Mesenchymal stem cell (in vitro differentiated cells and primary cell): ENCODE results near the gene ZNF865.

ENCODE experiments used
- DNase-seq: peaks from one replicate; pipeline ENCODE4 v3.0.0-alpha.2; 2013
- H2AFZ ChIP-seq: one replicate; pipeline ENCODE4 v1.6.1; 2013; ENCODE audit warnings: low read depth, mild to moderate bottlenecking, control low read depth, inconsistent platforms, low read length, moderate library complexity
- H2AK5ac ChIP-seq: 2 replicates; pipeline ENCODE4 v1.6.1; 2013; ENCODE audit warnings: low read length, moderate library complexity, mild to moderate bottlenecking, inconsistent platforms; ENCODE audit not compliant: severe bottlenecking
- H2BK120ac ChIP-seq: one replicate; pipeline ENCODE4 v1.6.1; 2013; ENCODE audit warnings: low read depth, mild to moderate bottlenecking, inconsistent platforms, low read length, moderate library complexity
- H2BK12ac ChIP-seq, 2 experiments: one replicate each; pipeline ENCODE4 v1.6.1; 2013; ENCODE audit warnings: inconsistent platforms in 2 of 2, low read length in 2 of 2, mild to moderate bottlenecking in 2 of 2, moderate library complexity in 2 of 2, control low read depth in 1 of 2
- H2BK15ac ChIP-seq: one replicate; pipeline ENCODE4 v1.6.1; 2013; ENCODE audit warnings: mild to moderate bottlenecking, low read depth, inconsistent platforms; ENCODE audit not compliant: poor library complexity, severe bottlenecking
- H2BK5ac ChIP-seq: 2 replicates; pipeline ENCODE4 v1.6.1; 2013; ENCODE audit warnings: low read depth, mild to moderate bottlenecking, low read length, control low read depth, inconsistent platforms; ENCODE audit not compliant: poor library complexity, severe bottlenecking
- H3K14ac ChIP-seq, 2 experiments: one replicate each; pipeline ENCODE4 v1.6.1; 2013; ENCODE audit warnings: inconsistent platforms in 2 of 2, low read length in 2 of 2, control low read depth in 1 of 2, mild to moderate bottlenecking in 1 of 2, moderate library complexity in 1 of 2
- H3K18ac ChIP-seq, 2 experiments: one replicate each; pipeline ENCODE4 v1.6.1; 2013; ENCODE audit warnings: inconsistent platforms in 2 of 2, low read length in 2 of 2, control low read depth in 1 of 2, low read depth in 1 of 2, mild to moderate bottlenecking in 1 of 2
- H3K23ac ChIP-seq, 2 experiments: one replicate each; pipeline ENCODE4 v1.6.1; 2013; ENCODE audit warnings: inconsistent platforms in 2 of 2, low read length in 2 of 2, mild to moderate bottlenecking in 2 of 2, moderate library complexity in 2 of 2, control low read depth in 1 of 2
- H3K27ac ChIP-seq: 2 replicates; pipeline ENCODE4 v1.5.1; 2013; ENCODE audit warnings: mild to moderate bottlenecking, moderate library complexity, low read length, control low read depth, inconsistent platforms; ENCODE audit not compliant: poor library complexity, severe bottlenecking
- H3K27me3 ChIP-seq, 2 experiments: 2 replicates each; pipeline versions ENCODE4 v1.6.1 to v1.7.0; 2013; ENCODE audit warnings: low read length in 2 of 2, mild to moderate bottlenecking in 2 of 2, moderate library complexity in 2 of 2, control low read depth in 1 of 2, inconsistent platforms in 1 of 2; ENCODE audit not compliant: control insufficient read depth in 1 of 2, insufficient read depth in 1 of 2
- H3K36me3 ChIP-seq, 2 experiments: 2 replicates each; pipeline versions ENCODE4 v1.6.1 to v1.7.0; 2013; ENCODE audit warnings: low read length in 2 of 2, control low read depth in 1 of 2, inconsistent platforms in 1 of 2, low read depth in 1 of 2, mild to moderate bottlenecking in 1 of 2; ENCODE audit not compliant: insufficient read depth in 2 of 2, control insufficient read depth in 1 of 2
- H3K4ac ChIP-seq, 2 experiments: one replicate each; pipeline ENCODE4 v1.6.1; 2013; ENCODE audit warnings: inconsistent platforms in 2 of 2, low read length in 2 of 2, mild to moderate bottlenecking in 2 of 2, moderate library complexity in 2 of 2, control low read depth in 1 of 2, low read depth in 1 of 2
- H3K4me1 ChIP-seq: 2 replicates; pipeline ENCODE4 v1.6.1; 2013; ENCODE audit warnings: low read depth, low read length, control low read depth; ENCODE audit not compliant: control insufficient read depth, insufficient read depth
- H3K4me2 ChIP-seq: 2 replicates; pipeline ENCODE4 v1.6.1; 2013; ENCODE audit warnings: low read length, mild to moderate bottlenecking, inconsistent platforms; ENCODE audit not compliant: poor library complexity, severe bottlenecking
- H3K4me3 ChIP-seq, 2 experiments: 2 replicates each; pipeline versions ENCODE4 v1.5.1 to v1.7.0; 2013; ENCODE audit warnings: low read length in 2 of 2, mild to moderate bottlenecking in 2 of 2, control low read depth in 1 of 2, low read depth in 1 of 2; ENCODE audit not compliant: insufficient read depth in 1 of 2
- H3K79me1 ChIP-seq: replicated peaks from 2 replicates; pipeline ENCODE4 v1.6.1; 2013; ENCODE audit warnings: mild to moderate bottlenecking, control low read depth, low read length, inconsistent platforms; ENCODE audit not compliant: poor library complexity, severe bottlenecking
- H3K9ac ChIP-seq: 2 replicates; pipeline ENCODE4 v1.7.0; 2013; ENCODE audit warnings: mild to moderate bottlenecking, low read length, moderate library complexity
- H3K9me3 ChIP-seq: 2 replicates; pipeline ENCODE4 v1.7.0; 2013; ENCODE audit warnings: mild to moderate bottlenecking, low read length; ENCODE audit not compliant: control insufficient read depth
- H4K8ac ChIP-seq: one replicate; pipeline ENCODE4 v1.6.1; 2013; ENCODE audit warnings: inconsistent platforms, mild to moderate bottlenecking, low read length, moderate library complexity
- H4K91ac ChIP-seq: one replicate; pipeline ENCODE4 v1.6.1; 2013; ENCODE audit warnings: mild to moderate bottlenecking, low read length, inconsistent platforms
- WGBS: methylation state at CpG from one replicate; pipeline ENCODE4 v1.1.7; 2013; ENCODE audit warnings: mixed read lengths; 5-methylcytosine and 5-hydroxymethylcytosine counted together

ZNF865 gene

GRCh38 chr19:55602104-55603001 lies 3.1 kb upstream of the ZNF865 start:
- no peak overlapping the region for H3K18ac ChIP-seq
- H3K4ac ChIP-seq = peak overlapping the region in 1 of 2 experiments; percentile 36
- no peak overlapping the region for H2AFZ ChIP-seq
- no peak overlapping the region for H4K8ac ChIP-seq
- no peak overlapping the region for H2BK120ac ChIP-seq
- no peaks in the 10 kb centered on the region for H3K27me3 ChIP-seq
- H3K4me3 ChIP-seq = no peak overlapping the region
- peak overlapping the region; percentile 25 for H4K91ac ChIP-seq
- H3K9me3 ChIP-seq = no peaks in the 10 kb centered on the region
- H3K9ac ChIP-seq = no peak overlapping the region
- H3K27ac ChIP-seq = no peak overlapping the region
- H2BK15ac ChIP-seq = peak overlapping the region; percentile 70
- no peak for DNase-seq
- H3K79me1 ChIP-seq = peaks cover 36% of the 10 kb centered on the region
- no peak overlapping the region for H3K4me2 ChIP-seq
- peaks cover 8 to 26% of the 10 kb centered on the region in 2 experiments for H3K36me3 ChIP-seq
- peak overlapping the region; percentile 59 for H2AK5ac ChIP-seq
- WGBS = 97% methylated on average over 47 of the region's 60 CpGs
- H3K14ac ChIP-seq = no peak overlapping the region
- H3K4me1 ChIP-seq = peaks cover 23% of the 10 kb centered on the region
- no peak overlapping the region for H3K23ac ChIP-seq
- peak overlapping the region in 1 of 2 experiments; percentile 76 for H2BK12ac ChIP-seq
- H2BK5ac ChIP-seq = no peak overlapping the region

- Histone ChIP-seq H3K4me2 (no peak overlapping the region), H3K9ac (no peak overlapping the region), H3K27me3 (no peaks in the 10 kb centered on the region), H3K4ac (no peak overlapping the region), H2BK5ac (no peak overlapping the region), H3K79me1 (peaks cover 30% of the 10 kb centered on the region), H2AFZ (no peak overlapping the region), H3K23ac (no peak overlapping the region), H3K36me3 (peaks cover 13 to 20% of the 10 kb centered on the region in 2 experiments), H4K8ac (no peak overlapping the region), H2BK120ac (no peak overlapping the region), H3K27ac (no peak overlapping the region), H3K14ac (no peak overlapping the region), H4K91ac (no peak overlapping the region), H3K4me3 (no peak overlapping the region), H3K18ac (no peak overlapping the region), H3K9me3 (no peaks in the 10 kb centered on the region), H2AK5ac (peak overlapping the region; percentile 82), H3K4me1 (peaks cover 22% of the 10 kb centered on the region), H2BK12ac (peak overlapping the region in 1 of 2 experiments; percentile 45), H2BK15ac (peak overlapping the region; percentile 45)
- 97% methylated on average over 21 of the region's 21 CpGs for WGBS
- DNase-seq = no peak
These were observed 2.3 kb upstream of the ZNF865 start for GRCh38 chr19:55603115-55603514.

- no peak for DNase-seq
- Histone ChIP-seq H2BK5ac (peak overlapping the region; percentile 57), H3K23ac (no peak overlapping the region), H3K4ac (no peak overlapping the region), H3K4me3 (no peak overlapping the region), H3K18ac (no peak overlapping the region), H2AK5ac (peak overlapping the region; percentile 82), H3K36me3 (peaks cover 15 to 20% of the 10 kb centered on the region in 2 experiments), H3K4me2 (no peak overlapping the region), H2AFZ (no peak overlapping the region), H3K79me1 (peaks cover 26% of the 10 kb centered on the region), H2BK12ac (peak overlapping the region in 1 of 2 experiments; percentile 68), H3K4me1 (peaks cover 22% of the 10 kb centered on the region), H3K27me3 (no peaks in the 10 kb centered on the region), H3K9me3 (no peaks in the 10 kb centered on the region), H3K14ac (no peak overlapping the region), H3K9ac (no peak overlapping the region), H2BK15ac (peak overlapping the region; percentile 40), H4K91ac (peak overlapping the region; percentile 41), H3K27ac (peak overlapping the region; percentile 1), H2BK120ac (no peak overlapping the region), H4K8ac (no peak overlapping the region)
- 87% methylated on average over 20 of the region's 22 CpGs for WGBS
These were observed 1.7 kb upstream of the ZNF865 start for GRCh38 chr19:55603581-55604292.

GRCh38 chr19:55605207-55605636 lies 225 bp upstream of the ZNF865 start:
- no peak overlapping the region for H3K14ac ChIP-seq
- 0% methylated on average over 20 of the region's 43 CpGs for whole genome bisulfite sequencing
- H4K91ac ChIP-seq = no peak overlapping the region
- H3K27ac ChIP-seq = peak overlapping the region; percentile 99
- peak; percentile 98 for DNase-seq
- H3K4me2 ChIP-seq = peak overlapping the region; percentile 24
- H2AFZ ChIP-seq = no peak overlapping the region
- no peak overlapping the region for H2BK12ac ChIP-seq
- peak overlapping the region; percentile 73 for H4K8ac ChIP-seq
- H3K4me1 ChIP-seq = peaks cover 22% of the 10 kb centered on the region
- peaks cover 27 to 30% of the 10 kb centered on the region in 2 experiments for H3K36me3 ChIP-seq
- no peak overlapping the region for H2AK5ac ChIP-seq
- no peak overlapping the region for H2BK120ac ChIP-seq
- peak overlapping the region; percentile 55 to 84 for H3K18ac ChIP-seq
- no peak overlapping the region for H3K4ac ChIP-seq
- H3K9me3 ChIP-seq = peaks cover 4% of the 10 kb centered on the region
- peak overlapping the region in 1 of 2 experiments; percentile 15 for H3K23ac ChIP-seq
- no peak overlapping the region for H2BK15ac ChIP-seq
- no peaks in the 10 kb centered on the region for H3K27me3 ChIP-seq
- peak overlapping the region; percentile 76 for H3K9ac ChIP-seq
- H3K79me1 ChIP-seq = peaks cover 32% of the 10 kb centered on the region
- no peak overlapping the region for H2BK5ac ChIP-seq
- H3K4me3 ChIP-seq = peak overlapping the region; percentile 70 to 83
